A549 treated with Hydrocortisone at 1 μM for 4 hours (cell line): Measurements from ENCODE around the gene METTL24. TPM values are rescaled to one million over a fixed set of nuclear protein-coding genes. Genes with fewer than 3 reads are reported as not detected.

Experiments used
- total RNA-seq: library from RNA; stranded (reverse); fragments of 200-300 nt; extraction: Qiagen RNA extraction; gene quantifications from 5 replicates; pipeline ENCODE4 v1.2.3, GENCODE V29; 2022

METTL24 gene
- total RNA-seq = not detected in 5 replicates

GRCh38 chr6:110357664-110358552 is at the start of gene METTL24:
METTL24 (minus strand) TSS chr6:110358349; CDS start chr6:110358272, 77 bp downstream.

Other genes starting within 250 kb of the METTL24 start
- gene WASF1, start 178.7 kb downstream of the METTL24 start, total RNA-seq = 8.2 to 11.9 TPM (median 10.5 TPM) in 5 replicates
- 6.3 to 11.0 TPM (median 8.3 TPM) in 5 replicates for gene CDC40, start 177.9 kb downstream of the METTL24 start, total RNA-seq
- 0.08 to 0.16 TPM (median 0.08 TPM) in 5 replicates for gene DDO, start 57.2 kb upstream of the METTL24 start, total RNA-seq
- not detected in 5 replicates for gene SLC22A16, start 118.3 kb upstream of the METTL24 start, total RNA-seq